Islet precursor cell (in vitro differentiated cells): ENCODE data around the gene IFI27L2.

Experiments
- DNase-seq: peaks from one replicate; pipeline ENCODE4 v3.0.0-alpha.2; 2018

The IFI27L2 gene

GRCh38 chr14:94145902-94146527 lies 16.6 kb upstream of the IFI27L2 start:
- DNase-seq = peak; percentile 36

- peak; percentile 52 for DNase-seq
Observed at GRCh38 chr14:94144765-94145164, 15.4 kb upstream of the IFI27L2 start.

DNA sequence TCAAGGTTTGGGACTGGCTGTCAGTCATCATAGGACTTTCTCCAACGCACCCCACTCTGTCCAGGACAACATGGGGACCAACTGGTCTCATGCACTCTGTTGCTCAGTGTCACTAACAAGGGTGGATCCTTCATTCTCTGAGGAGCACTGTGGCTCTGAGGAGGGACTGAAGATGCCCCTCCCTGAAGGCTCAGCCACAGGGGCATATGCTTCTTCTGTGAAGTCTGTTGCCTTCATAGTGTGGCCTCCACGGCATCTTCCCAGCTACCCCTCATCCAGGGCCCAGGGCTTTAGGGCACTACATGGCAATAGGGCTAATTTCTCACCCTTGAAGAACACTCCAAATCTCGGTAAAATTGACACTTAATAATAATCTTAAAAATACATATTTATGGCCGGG lies 14.3 kb upstream of the IFI27L2 start:
- DNase-seq = peak; percentile 29

DNA sequence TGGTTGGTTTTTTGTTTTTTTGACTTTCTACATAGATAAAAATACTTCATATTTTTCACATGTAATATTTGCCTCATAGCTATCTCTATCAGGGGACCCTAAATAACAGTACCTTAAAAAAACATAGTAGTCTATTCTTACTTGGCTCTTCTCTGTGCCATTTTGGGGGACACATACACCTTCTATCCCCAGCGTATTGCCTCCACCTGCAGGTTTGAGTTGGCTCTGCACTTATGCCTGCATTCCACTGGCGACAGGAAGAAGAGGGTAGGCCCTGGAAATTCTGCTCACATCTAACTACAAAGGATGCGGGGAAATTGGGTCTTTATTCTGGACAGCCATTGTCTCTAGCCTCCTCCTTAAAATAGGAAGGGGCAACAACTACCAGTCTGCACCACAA lies 13.8 kb upstream of the IFI27L2 start:
- peak; percentile 60 for DNase-seq

- DNase-seq = no peak
Observed at GRCh38 chr14:94142836-94143235, 13.4 kb upstream of the IFI27L2 start.

- peak; percentile 22 for DNase-seq
Observed at GRCh38 chr14:94142247-94142646, 12.8 kb upstream of the IFI27L2 start.

DNA sequence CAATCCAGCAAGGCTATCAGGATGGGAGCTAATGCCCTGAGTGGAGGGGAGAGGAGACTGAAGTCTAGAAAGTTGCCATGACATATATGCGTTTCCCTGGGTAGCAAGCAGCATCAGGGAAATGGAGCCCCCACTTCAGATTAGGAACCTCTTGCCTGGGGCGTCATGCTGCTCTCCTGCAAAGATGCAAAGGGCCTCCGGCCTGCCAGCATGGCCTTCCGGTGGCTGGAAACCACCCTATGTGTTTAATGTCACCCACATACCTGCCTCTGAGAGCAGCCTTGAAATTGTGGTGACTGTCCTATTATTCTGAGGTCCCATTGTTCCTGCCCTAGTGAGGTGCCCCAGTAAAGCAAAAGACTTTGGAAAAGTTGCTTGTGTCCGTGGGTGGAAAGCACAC lies 10.0 kb upstream of the IFI27L2 start:
- peak; percentile 14 for DNase-seq

- DNase-seq = peak; percentile 42
Observed at GRCh38 chr14:94139006-94139405, 9.6 kb upstream of the IFI27L2 start.

DNA sequence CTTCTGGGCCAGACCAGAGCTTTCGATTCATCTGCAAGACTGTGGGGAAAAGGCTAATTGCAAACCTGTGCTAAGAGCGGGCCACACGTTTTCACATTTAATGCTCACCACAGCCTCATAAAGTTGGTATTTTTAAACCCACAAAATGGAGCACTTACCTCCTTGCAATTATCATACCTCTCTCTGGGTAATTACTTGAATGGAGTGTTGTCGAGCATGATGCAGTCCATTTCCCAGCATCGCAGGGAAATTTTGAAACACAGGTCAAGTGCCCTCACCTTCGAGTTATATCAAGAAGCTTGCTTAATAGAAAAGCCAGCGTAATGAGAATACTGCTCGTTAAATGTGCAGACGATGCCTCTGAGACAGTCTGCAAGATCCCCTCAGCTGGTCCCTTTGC lies 8.8 kb upstream of the IFI27L2 start:
- DNase-seq = peak; percentile 83

DNA sequence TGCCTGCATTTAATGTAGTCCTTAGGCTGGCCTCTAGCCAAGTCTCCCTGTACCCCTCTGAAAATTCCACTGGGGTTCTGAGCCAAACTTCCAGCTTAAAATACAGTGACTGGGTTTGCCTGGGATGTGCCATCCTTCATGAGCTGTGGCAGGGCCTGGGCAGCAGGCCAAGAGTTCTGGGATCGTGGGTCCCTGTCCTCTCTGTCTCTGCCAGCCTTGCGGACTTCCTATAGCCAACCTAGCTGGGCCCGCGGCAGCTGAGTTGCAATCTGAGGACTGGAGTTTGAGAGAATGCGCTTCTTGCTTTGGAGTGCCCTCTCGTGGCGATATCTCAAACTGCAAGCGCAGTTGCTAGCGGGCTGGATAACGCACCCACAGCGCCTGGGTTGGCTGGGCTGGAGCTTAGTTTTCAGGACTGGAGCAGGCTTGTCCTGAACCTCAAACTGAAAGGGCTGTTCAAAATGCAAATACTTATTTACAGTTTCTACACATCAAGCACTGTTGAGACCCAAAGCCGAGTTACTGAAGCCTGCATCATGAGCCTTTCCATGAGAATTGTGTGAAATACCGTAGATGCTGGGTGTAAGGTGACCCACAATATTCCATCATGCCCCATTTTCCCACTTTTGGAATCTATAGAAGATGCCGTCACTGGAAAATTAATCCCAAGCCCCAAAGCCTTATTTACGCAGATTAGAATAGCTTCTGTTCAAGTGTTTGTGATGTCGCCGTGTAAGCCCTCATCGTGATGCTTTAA lies 7.3 kb upstream of the IFI27L2 start:
- peak; percentile 91 for DNase-seq

- peak; percentile 10 for DNase-seq
Observed at GRCh38 chr14:94135476-94135875, 6.1 kb upstream of the IFI27L2 start.

DNA sequence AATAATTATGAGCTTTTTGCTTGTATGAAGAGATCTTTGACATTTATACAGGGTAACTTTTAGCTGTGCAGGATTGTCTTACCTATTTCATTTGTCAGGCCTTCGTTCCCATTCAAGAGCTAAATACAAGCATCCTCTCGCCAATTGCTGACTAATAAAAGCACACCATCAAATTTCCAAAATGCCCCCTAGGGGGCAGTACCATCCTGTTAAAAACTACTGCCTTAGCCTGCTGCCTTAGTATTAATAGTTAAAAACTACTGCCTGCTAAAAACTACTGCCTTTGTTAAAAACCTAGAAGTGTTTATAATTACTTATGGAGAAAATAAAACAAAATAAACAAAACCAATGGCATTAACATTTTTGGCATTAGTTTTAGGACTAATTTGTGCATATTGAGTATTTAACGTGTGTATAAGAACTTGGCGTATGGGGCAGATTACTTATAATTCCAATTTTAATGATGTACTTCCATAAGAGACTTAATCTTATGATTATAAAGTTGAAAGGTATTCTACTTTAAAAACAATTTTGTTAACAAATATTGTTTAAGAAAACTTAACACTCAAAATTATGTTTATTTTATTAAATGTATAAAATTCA lies 3.0 kb upstream of the IFI27L2 start:
- peak; percentile 73 for DNase-seq

DNA sequence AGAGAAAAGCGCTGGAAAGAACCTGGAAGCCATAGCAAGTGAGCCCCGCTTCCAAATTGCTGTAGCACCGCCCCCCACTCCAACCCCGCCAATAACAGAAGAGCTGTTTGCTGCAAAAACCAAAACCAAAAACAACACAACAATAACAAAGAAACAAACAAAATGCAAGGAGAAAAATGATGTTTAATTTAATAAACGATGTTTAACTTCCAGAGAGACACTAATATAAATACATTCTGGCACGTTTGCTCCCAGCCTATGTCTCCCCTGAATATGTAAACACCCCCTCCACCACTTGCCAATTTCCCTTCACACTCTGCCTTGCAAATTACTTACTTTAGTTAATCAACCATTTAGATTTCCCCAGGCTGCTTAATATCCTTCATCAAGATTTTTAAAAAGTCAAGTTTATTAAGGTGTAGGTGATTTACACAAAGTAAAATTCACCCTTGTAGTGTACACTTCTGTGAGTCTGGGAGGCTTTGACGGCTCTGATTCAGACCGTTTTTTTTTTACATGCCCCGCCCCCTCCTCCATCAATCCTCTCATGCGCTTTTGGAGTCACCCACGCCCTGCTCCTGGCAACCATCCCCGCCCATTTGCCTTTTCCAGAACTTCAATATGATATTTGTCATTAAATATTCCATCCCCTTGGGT lies 482 bp upstream of the IFI27L2 start:
- peak; percentile 62 for DNase-seq

GRCh38 chr14:94128216-94128839 lies 1.1 kb downstream of the IFI27L2 start:
- no peak for DNase-seq

DNA sequence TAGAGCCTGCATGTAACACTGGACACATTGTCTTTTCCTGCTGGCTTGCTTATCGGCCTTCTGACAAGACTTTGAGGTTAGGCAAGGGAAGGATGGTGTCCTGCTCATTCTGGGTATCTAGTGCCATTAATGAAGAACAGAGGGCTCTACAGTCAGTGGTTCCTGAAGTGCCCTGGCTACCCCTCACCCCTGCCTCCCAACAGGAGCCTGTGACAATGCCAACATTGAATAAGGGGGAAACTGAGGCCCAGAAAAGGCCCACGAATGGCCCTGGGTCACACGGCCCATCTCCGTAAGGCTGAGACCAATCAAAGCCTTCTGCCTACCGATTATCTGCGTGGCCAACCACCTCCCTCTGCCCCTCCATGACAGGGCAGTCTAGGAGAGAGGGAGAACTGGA lies 2.1 kb downstream of the IFI27L2 start:
- peak; percentile 39 for DNase-seq

- no peak for DNase-seq
Observed at GRCh38 chr14:94126800-94127199, 2.6 kb downstream of the IFI27L2 start.

- peak; percentile 15 for DNase-seq
Observed at GRCh38 chr14:94126419-94126677, 3.1 kb downstream of the IFI27L2 start.

DNA sequence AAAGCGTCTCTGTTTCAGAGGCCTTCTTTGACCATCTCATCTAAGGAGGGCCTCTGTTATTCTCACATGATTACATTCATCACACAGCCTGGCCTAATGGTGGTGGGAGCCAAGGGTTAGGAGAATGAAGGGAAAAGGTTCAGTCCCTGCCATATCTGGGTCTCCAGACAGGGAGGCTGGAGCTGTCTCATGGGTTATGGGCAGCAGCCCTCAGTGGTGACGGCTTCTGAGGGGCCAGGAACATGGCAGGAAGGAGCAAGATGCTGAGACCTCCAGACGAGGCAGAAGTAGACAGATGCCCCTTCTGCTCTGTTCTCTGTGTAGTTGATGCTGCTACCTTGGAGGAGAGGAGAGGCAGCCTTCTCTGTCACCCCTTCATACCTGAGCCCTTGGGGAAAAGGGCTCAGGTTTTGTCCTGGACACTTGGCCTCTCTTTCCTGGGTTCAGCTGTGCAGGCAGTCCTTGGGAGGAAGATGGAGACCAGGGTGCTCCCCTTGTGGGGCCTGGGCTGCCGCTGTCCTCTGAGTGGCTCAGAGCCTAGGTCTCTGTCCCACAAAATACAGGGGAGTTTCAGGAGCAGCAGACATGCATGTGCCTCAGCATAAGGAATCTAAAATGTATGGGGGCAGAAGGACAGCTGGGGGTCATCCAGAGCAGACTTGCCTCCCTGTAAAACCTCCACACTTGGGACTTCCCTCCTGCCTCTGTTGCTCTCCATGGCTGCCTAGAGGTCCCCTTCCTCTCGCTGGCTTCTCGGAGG lies 3.6 kb downstream of the IFI27L2 start:
- DNase-seq = peak; percentile 45

GRCh38 chr14:94124582-94125377 lies 4.6 kb downstream of the IFI27L2 start:
- DNase-seq = peak; percentile 21

- peak; percentile 37 for DNase-seq
Observed at GRCh38 chr14:94123868-94124267, 5.5 kb downstream of the IFI27L2 start.

DNA sequence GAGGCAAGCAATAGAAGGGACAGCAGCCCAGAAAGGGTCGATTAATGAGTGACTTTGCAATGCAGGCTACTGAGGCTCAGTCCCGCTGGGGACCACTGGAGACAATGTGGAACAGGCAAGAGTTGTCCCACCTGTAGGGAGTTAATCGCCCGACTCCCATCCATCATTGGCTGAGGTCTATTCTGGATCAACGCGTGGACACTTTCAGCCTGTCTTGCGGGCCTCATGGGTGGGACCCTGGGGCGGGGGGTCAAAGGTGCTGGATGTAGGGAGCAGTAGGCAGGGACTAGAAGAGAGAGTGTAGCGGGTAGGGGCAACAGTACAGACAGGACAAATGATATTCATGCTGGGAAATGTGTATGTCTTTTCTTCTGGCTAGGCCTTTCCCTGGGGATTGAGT lies 6.1 kb downstream of the IFI27L2 start:
- peak; percentile 30 for DNase-seq

DNA sequence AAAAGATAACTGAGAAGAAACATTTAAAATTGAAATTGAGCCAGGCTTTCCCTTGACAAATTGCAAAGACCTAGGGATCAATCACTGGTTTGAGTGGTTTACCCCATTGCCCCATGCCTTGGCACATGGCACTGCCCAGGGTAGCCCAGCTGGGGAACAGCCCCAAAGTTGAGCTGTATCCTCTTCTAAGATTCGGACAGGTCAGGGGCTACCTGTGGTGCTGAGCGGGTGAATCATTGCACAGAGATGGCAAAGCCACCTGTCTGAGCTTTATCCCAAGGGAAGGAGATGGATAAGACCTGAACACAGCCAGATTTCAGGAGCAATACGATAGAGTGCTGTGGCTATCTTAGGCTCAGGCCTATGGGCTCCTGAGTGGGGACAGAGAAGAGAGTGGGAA lies 7.0 kb downstream of the IFI27L2 start:
- DNase-seq = peak; percentile 19
